HepG2 (cell line): Measurements from ENCODE around the gene BMPER. TPM values are rescaled to one million over a fixed set of nuclear protein-coding genes. Genes with fewer than 3 reads are reported as not detected.

Experiments used
- ATAC-seq: fragments of 200-7000 bp; cut with Tn5 transposase; 3 replicates; pipeline ENCODE4 v1.9.1; 2020; ENCODE audit warnings: mild to moderate bottlenecking, moderate library complexity
- BruUV-seq: library from RNA; stranded (reverse); fragments of 400-500 nt; replicated peaks from 2 replicates; lab custom pipeline; 2021; lab: Mats Ljungman, UMichigan
- CTCF ChIA-PET: fragments of 300-600 bp; formaldehyde crosslinking; extraction: SDS; loops from one replicate; lab custom pipeline; 2021; ENCODE audit warnings: low total read pairs, inconsistent platforms, low intra/inter-chr PET ratio; lab: Yijun Ruan, JAX
- POLR2A ChIA-PET: fragments of 350-600 bp; sonication (Branson Sonifier 250); formaldehyde crosslinking; loops from one replicate; lab custom pipeline; 2020; ENCODE audit warnings: antibody characterized with exemption, inconsistent platforms; lab: Yijun Ruan, JAX
- DNase-seq: peaks from one replicate; pipeline ENCODE4 v3.0.0-alpha.2; 2015; ENCODE audit warnings: low spot score
- FAIRE-seq: peaks from 3 replicates; lab custom pipeline; 2011; peaks lifted over from hg19 to GRCh38; lab: Jason Lieb, UNC
- H2AFZ ChIP-seq: one replicate; pipeline ENCODE4 v1.6.1; 2011; ENCODE audit warnings: low read length, inconsistent platforms
- H3K27ac ChIP-seq: fragments of 300-600 bp; 3 replicates; pipeline ENCODE4 v1.8.0; 2011; ENCODE audit warnings: mixed run types, mild to moderate bottlenecking, mixed read lengths, low read length, inconsistent platforms; ENCODE audit not compliant: insufficient read depth; ENCODE audit errors: extremely low read length
- H3K27me3 ChIP-seq, 2 experiments: fragments of 200-600 bp in 1 of 2; 2 replicates in 1 of 2; 3 replicates in 1 of 2; pipeline versions ENCODE4 v1.6.0 to v1.8.0; 2011; ENCODE audit warnings: low read length in 2 of 2, mild to moderate bottlenecking in 2 of 2, moderate library complexity in 2 of 2, inconsistent platforms in 1 of 2; ENCODE audit not compliant: insufficient read depth in 2 of 2, control insufficient read depth in 1 of 2
- H3K36me3 ChIP-seq, 2 experiments: fragments of 200-600 bp in 1 of 2; replicated peaks in 1 of 2; 2 replicates in 1 of 2; 3 replicates in 1 of 2; pipeline versions ENCODE4 v1.5.1 to v1.8.0; 2011; ENCODE audit warnings: low read length in 2 of 2, inconsistent platforms in 1 of 2; ENCODE audit not compliant: insufficient read depth in 2 of 2, control insufficient read depth in 1 of 2
- H3K4me1 ChIP-seq: 2 replicates; pipeline ENCODE4 v1.5.1; 2012; ENCODE audit warnings: low read length, inconsistent platforms; ENCODE audit not compliant: insufficient read depth
- H3K4me2 ChIP-seq: 2 replicates; pipeline ENCODE4 v1.6.0; 2011; ENCODE audit warnings: low read depth, low read length, inconsistent platforms
- H3K4me3 ChIP-seq, 3 experiments: fragments of 200-600 bp in 1 of 3; sonication (generic), shearing (Covaris generic) in 1 of 3; replicated peaks in 1 of 3; 2 replicates each; pipeline ENCODE4 v1.5.1; 2011 to 2016; ENCODE audit warnings: low read length in 3 of 3, inconsistent platforms in 2 of 3, low read depth in 2 of 3, mild to moderate bottlenecking in 2 of 3, control low read depth in 1 of 3, mixed read lengths in 1 of 3; ENCODE audit not compliant: insufficient read depth in 1 of 3
- H3K79me2 ChIP-seq: one replicate; pipeline ENCODE4 v1.6.1; 2011; ENCODE audit warnings: low read length, inconsistent platforms; ENCODE audit not compliant: insufficient read depth
- H3K9ac ChIP-seq: 2 replicates; pipeline ENCODE4 v1.6.0; 2011; ENCODE audit warnings: mild to moderate bottlenecking, low read depth, low read length, inconsistent platforms; ENCODE audit not compliant: insufficient read depth
- H3K9me3 ChIP-seq: 2 replicates; pipeline ENCODE4 v1.5.1; 2012; ENCODE audit warnings: mild to moderate bottlenecking, low read length
- H4K20me1 ChIP-seq: 2 replicates; pipeline ENCODE4 v1.6.0; 2011; ENCODE audit warnings: inconsistent platforms, mild to moderate bottlenecking, low read length, moderate library complexity; ENCODE audit not compliant: insufficient read depth
- ATF7 ChIP-seq, 2 experiments: fragments of 450-650 bp in 1 of 2; sonication (generic) in 1 of 2; formaldehyde crosslinking in 1 of 2; IDR thresholded peaks; 2 replicates each; pipeline versions ENCODE4 v1.4.0 to v1.6.1; 2016 to 2020; ENCODE audit warnings: antibody characterized with exemption in 1 of 2, mild to moderate bottlenecking in 1 of 2, missing genetic modification reagents in 1 of 2
- HMGXB4 ChIP-seq, 2 experiments: sonication (generic) in 1 of 2; formaldehyde crosslinking in 1 of 2; IDR thresholded peaks; 2 replicates each; pipeline versions ENCODE4 v1.4.0 to v1.6.1; 2018 to 2020; ENCODE audit warnings: missing genetic modification reagents in 2 of 2, borderline replicate concordance in 1 of 2, low read depth in 1 of 2, mild to moderate bottlenecking in 1 of 2, missing biosample characterization in 1 of 2
- MAZ ChIP-seq, 2 experiments: sonication (generic) in 1 of 2; formaldehyde crosslinking in 1 of 2; IDR thresholded peaks; 2 replicates each; pipeline versions ENCODE4 v1.5.0 to v1.6.1; 2012 to 2020; ENCODE audit warnings: low read depth in 2 of 2, mild to moderate bottlenecking in 2 of 2, borderline replicate concordance in 1 of 2, improper control_type of control experiment in 1 of 2, low read length in 1 of 2, missing genetic modification reagents in 1 of 2, moderate library complexity in 1 of 2
- MEF2D ChIP-seq: sonication (generic); formaldehyde crosslinking; IDR thresholded peaks from 2 replicates; pipeline ENCODE4 v1.5.1; 2020; ENCODE audit warnings: mild to moderate bottlenecking, missing genetic modification reagents
- NFE2L1 ChIP-seq: sonication (generic); formaldehyde crosslinking; IDR thresholded peaks from 2 replicates; pipeline ENCODE4 v1.4.0; 2020; ENCODE audit warnings: missing genetic modification reagents, mild to moderate bottlenecking, borderline replicate concordance
- SMARCE1 ChIP-seq: fragments of 450-650 bp; IDR thresholded peaks from 2 replicates; pipeline ENCODE4 v1.6.1; 2017; ENCODE audit warnings: borderline replicate concordance
- SOX13 ChIP-seq, 3 experiments: fragments of 450-650 bp in 1 of 3; sonication (generic) in 1 of 3; formaldehyde crosslinking in 1 of 3; IDR thresholded peaks in 2 of 3; conservative IDR thresholded peaks in 1 of 3; 2 replicates each; pipeline versions ENCODE4 v1.5.0 to v1.6.1; 2016 to 2020; ENCODE audit warnings: antibody characterized with exemption in 1 of 3, mild to moderate bottlenecking in 1 of 3, missing compliant biosample characterization in 1 of 3, missing genetic modification reagents in 1 of 3, moderate library complexity in 1 of 3
- ZBTB10 ChIP-seq: sonication (generic); formaldehyde crosslinking; IDR thresholded peaks from 2 replicates; pipeline ENCODE4 v1.4.0; 2020; ENCODE audit warnings: missing genetic modification reagents, borderline replicate concordance
- ZFYVE20 ChIP-seq: sonication (generic); formaldehyde crosslinking; IDR thresholded peaks from 2 replicates; pipeline ENCODE4 v1.8.0; 2023; ENCODE audit warnings: low read depth, mild to moderate bottlenecking, moderate library complexity, missing genetic modification reagents, borderline replicate concordance
- ZNF333 ChIP-seq: sonication (generic); formaldehyde crosslinking; IDR thresholded peaks from 2 replicates; pipeline ENCODE4 v1.4.0; 2020; ENCODE audit warnings: mild to moderate bottlenecking, missing genetic modification reagents, borderline replicate concordance
- ZNF597 ChIP-seq: sonication (generic); formaldehyde crosslinking; IDR thresholded peaks from 2 replicates; pipeline ENCODE4 v1.5.0; 2020; ENCODE audit warnings: missing genetic modification reagents
- ZNF883 ChIP-seq: sonication (generic); formaldehyde crosslinking; IDR thresholded peaks from 2 replicates; pipeline ENCODE4 v1.5.1; 2020; ENCODE audit warnings: mild to moderate bottlenecking, missing genetic modification reagents; ENCODE audit errors: not compliant biosample characterization
- in situ Hi-C: cut with HindIII; loops from 2 replicates; pipeline ENCODE4 v1.10.0; 2017; ENCODE audit warnings: low pct_unique_long_range_greater_than_20kb; ENCODE audit not compliant: extremely low pct_ligation_motif_present
- intact Hi-C: fragments of 100-400 bp; cut with micrococcal nuclease; formaldehyde crosslinking; loops from one replicate; pipeline ENCODE4 v1.10.0; 2022; ENCODE audit not compliant: unreplicated experiment
- polyA plus RNA-seq, 8 experiments: library from polyadenylated mRNA; depleted of rRNA in 3 of 8; stranded (reverse) in 7 of 8; unstranded in 1 of 8; fragments of >200 nt; fragmentation: Illumina TruSeq in 4 of 8; extraction: Trizol in 4 of 8; gene quantifications; 2 replicates each; pipeline versions ENCODE4 v1.2.1 to v1.2.3, GENCODE V29; 2011 to 2016; ENCODE audit warnings: low read depth in 4 of 8, missing spikeins in 1 of 8, mixed read lengths in 1 of 8; ENCODE audit not compliant: insufficient read depth in 1 of 8
- total RNA-seq, 5 experiments: library from RNA; depleted of rRNA; stranded (reverse); fragments of >200 nt; fragmentation: Illumina TruSeq; extraction: Trizol; gene quantifications; 2 replicates each; pipeline ENCODE4 v1.2.3, GENCODE V29; 2016; ENCODE audit warnings: low read depth in 1 of 5

BMPER gene
- total and polyA plus RNA-seq, 2 of the 13 experiments (the other 11 are each of a cell fraction or from before 2014, with no cell fraction given): not detected

GRCh38 chr7:34054075-34054474 lies 148.7 kb downstream of the BMPER start (continued):
- TF ChIP-seq HMGXB4 (CRISPR knock-in tag; IDR thresholded peaks at IDR 0.05; ENCODE audit: borderline replicate concordance in 1 of 2, low read depth in 1 of 2): no peak
- TF ChIP-seq, all 625 proteins: peak for 0

- Histone ChIP-seq H3K27ac (no peak overlapping the region), H3K4me1 (no peaks in the 10 kb centered on the region), H3K27me3 (peaks cover 0 to 4% of the 10 kb centered on the region in 2 experiments; a peak in 1 of 5 replicates), H3K9ac (no peak overlapping the region), H3K36me3 (no peaks in the 10 kb centered on the region), H2AFZ (no peak overlapping the region), H3K9me3 (no peaks in the 10 kb centered on the region), H3K4me2 (no peak overlapping the region), H3K79me2 (no peaks in the 10 kb centered on the region), H4K20me1 (no peaks in the 10 kb centered on the region), H3K4me3 (no peak overlapping the region)
- in situ Hi-C loops: no loop called here
- intact Hi-C loops: no loop called here
- CTCF ChIA-PET: no interaction called here
- no TSS peak for BruUV-seq
- FAIRE-seq (no peak), DNase-seq (no peak), ATAC-seq (no peak)
- POLR2A ChIA-PET: no interaction called here
- no peak for TF ChIP-seq ZNF883 (CRISPR knock-in tag)
- no peak for TF ChIP-seq SMARCE1
- TF ChIP-seq ZNF597 (CRISPR knock-in tag): no peak
- TF ChIP-seq SOX13 (IDR thresholded peaks at IDR 0.05): no peak
- no peak for TF ChIP-seq SOX13 (CRISPR knock-in tag; conservative IDR thresholded peaks at IDR 0.05 in 1 of 2, IDR thresholded peaks at IDR 0.05 in 1 of 2)
- no peak for TF ChIP-seq ZBTB10 (CRISPR knock-in tag)
- TF ChIP-seq MAZ (IDR thresholded peaks at IDR 0.05; ENCODE audit: borderline replicate concordance, low read depth, low read length): no peak
- TF ChIP-seq MAZ (CRISPR knock-in tag; IDR thresholded peaks at IDR 0.05; ENCODE audit: low read depth): no peak
- no peak for TF ChIP-seq ATF7 (IDR thresholded peaks at IDR 0.05)
- TF ChIP-seq ATF7 (CRISPR knock-in tag; IDR thresholded peaks at IDR 0.05): no peak
- TF ChIP-seq NFE2L1 (CRISPR knock-in tag): no peak
- no peak for TF ChIP-seq ZFYVE20 (CRISPR knock-in tag)
- TF ChIP-seq ZNF333: no peak
- no peak for TF ChIP-seq MEF2D (CRISPR knock-in tag)
Observed at GRCh38 chr7:34057136-34057535, 151.8 kb downstream of the BMPER start.
